ENCODE measurements around the gene SLC30A7.

SLC30A7 gene

DNA sequence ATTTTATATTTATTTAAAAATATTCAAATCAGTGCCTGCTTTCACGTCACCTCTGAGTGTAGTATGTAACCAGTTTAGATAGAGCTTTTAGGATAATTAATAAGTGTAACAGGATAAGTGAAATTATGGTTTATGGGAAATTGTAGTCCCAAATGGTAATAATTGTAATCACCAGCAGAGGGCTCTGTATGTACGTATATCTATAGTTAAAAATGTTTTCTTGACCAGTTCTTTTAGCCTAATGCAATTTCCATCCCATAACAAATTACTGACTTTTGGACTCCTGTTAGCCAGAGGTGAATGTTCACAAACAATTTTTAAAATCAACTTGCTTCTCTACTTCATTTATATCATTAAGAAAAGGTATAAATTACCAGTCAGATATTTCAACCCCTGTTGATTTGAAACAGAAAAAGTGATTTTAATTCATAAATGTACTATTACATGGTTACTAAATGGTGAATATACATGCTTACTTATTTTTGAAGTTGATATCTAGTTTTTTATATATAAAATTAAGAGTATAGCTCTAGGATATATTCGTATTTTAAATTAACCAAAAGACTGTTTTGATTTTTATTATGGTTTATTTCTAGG is 25.3 kb downstream of the SLC30A7 start:
- no peak overlapping the region for H3K4me2 ChIP-seq (ENCODE audit: low read length)
- H4K20me1 ChIP-seq (ENCODE audit: insufficient read depth, low read length), result no peaks in the 10 kb centered on the region
- H3K9me3 ChIP-seq (ENCODE audit: low read length), result no peaks in the 10 kb centered on the region
- H2AFZ ChIP-seq (ENCODE audit: low read length), result no peak overlapping the region
- peaks cover 44% of the 10 kb centered on the region for H3K36me3 ChIP-seq (ENCODE audit: insufficient read depth, low read length)
- H3K9ac ChIP-seq (ENCODE audit: low read length), result no peak overlapping the region
- no peak overlapping the region for H3K27ac ChIP-seq (ENCODE audit: low read depth, low read length, poor library complexity, severe bottlenecking)
- TF ChIP-seq, protein P1, sequence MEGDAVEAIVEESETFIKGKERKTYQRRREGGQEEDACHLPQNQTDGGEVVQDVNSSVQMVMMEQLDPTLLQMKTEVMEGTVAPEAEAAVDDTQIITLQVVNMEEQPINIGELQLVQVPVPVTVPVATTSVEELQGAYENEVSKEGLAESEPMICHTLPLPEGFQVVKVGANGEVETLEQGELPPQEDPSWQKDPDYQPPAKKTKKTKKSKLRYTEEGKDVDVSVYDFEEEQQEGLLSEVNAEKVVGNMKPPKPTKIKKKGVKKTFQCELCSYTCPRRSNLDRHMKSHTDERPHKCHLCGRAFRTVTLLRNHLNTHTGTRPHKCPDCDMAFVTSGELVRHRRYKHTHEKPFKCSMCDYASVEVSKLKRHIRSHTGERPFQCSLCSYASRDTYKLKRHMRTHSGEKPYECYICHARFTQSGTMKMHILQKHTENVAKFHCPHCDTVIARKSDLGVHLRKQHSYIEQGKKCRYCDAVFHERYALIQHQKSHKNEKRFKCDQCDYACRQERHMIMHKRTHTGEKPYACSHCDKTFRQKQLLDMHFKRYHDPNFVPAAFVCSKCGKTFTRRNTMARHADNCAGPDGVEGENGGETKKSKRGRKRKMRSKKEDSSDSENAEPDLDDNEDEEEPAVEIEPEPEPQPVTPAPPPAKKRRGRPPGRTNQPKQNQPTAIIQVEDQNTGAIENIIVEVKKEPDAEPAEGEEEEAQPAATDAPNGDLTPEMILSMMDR (IDR thresholded peaks at IDR 0.05; ENCODE audit: low read length), result peak; percentile 64
- no peak for TF ChIP-seq EZH2 (IDR thresholded peaks at IDR 0.05; ENCODE audit: borderline replicate concordance, low read length)
- no peaks in the 10 kb centered on the region for H3F3A ChIP-seq (ENCODE audit: insufficient read depth, low read length)
- H3K4me1 ChIP-seq (ENCODE audit: insufficient read depth, low read length, severe bottlenecking), result peaks cover 5% of the 10 kb centered on the region
- H3K4me3 ChIP-seq (ENCODE audit: low read depth, low read length, poor library complexity, severe bottlenecking), result no peak overlapping the region
- H3K9me2 ChIP-seq (ENCODE audit: low read depth, low read length), result no peaks in the 10 kb centered on the region
- H3K79me2 ChIP-seq (ENCODE audit: insufficient read depth, low read length), result no peaks in the 10 kb centered on the region; the same call in 1 of the 2 replicates
- no peaks in the 10 kb centered on the region for H3K27me3 ChIP-seq (ENCODE audit: insufficient read depth, low read length)

DNA sequence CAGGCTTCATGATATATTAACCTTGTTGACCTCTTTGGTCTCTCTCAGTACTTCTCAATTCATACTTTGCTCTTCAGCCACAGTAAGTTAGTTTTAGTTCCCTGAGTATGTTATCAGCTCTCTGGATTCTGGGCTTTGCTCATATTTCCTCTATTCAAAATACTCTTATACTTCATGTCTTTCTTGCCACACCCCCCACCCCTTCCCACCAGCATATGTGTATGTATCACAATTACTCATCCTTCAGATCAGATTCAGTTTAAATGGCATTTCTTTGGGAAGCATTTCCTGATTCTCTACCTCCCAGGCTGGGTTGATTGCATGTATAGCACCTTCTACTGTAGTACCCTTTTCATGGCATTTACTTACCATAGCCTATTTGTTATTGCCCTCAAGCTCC is 28.3 kb downstream of the SLC30A7 start:
- Histone ChIP-seq H4K20me1 (ENCODE audit: insufficient read depth, low read length) (no peaks in the 10 kb centered on the region), H3K79me2 (ENCODE audit: insufficient read depth, low read length) (no peaks in the 10 kb centered on the region), H2AFZ (ENCODE audit: low read length) (no peak overlapping the region), H3K36me3 (ENCODE audit: insufficient read depth, low read length) (peaks cover 31% of the 10 kb centered on the region), H3K4me3 (ENCODE audit: low read depth, low read length, poor library complexity, severe bottlenecking) (no peak overlapping the region), H3K4me1 (ENCODE audit: insufficient read depth, low read length, severe bottlenecking) (no peaks in the 10 kb centered on the region), H3F3A (ENCODE audit: insufficient read depth, low read length) (no peaks in the 10 kb centered on the region), H3K27me3 (ENCODE audit: insufficient read depth, low read length) (no peaks in the 10 kb centered on the region), H3K9ac (ENCODE audit: low read length) (no peak overlapping the region), H3K4me2 (ENCODE audit: low read length) (no peak overlapping the region), H3K9me2 (ENCODE audit: low read depth, low read length) (no peaks in the 10 kb centered on the region), H3K9me3 (ENCODE audit: low read length) (no peaks in the 10 kb centered on the region), H3K27ac (ENCODE audit: low read depth, low read length, poor library complexity, severe bottlenecking) (no peak overlapping the region)
- TF ChIP-seq, protein P1 (IDR thresholded peaks at IDR 0.05; ENCODE audit: low read length), result no peak
- TF ChIP-seq EZH2 (IDR thresholded peaks at IDR 0.05; ENCODE audit: borderline replicate concordance, low read length), result no peak

DNA sequence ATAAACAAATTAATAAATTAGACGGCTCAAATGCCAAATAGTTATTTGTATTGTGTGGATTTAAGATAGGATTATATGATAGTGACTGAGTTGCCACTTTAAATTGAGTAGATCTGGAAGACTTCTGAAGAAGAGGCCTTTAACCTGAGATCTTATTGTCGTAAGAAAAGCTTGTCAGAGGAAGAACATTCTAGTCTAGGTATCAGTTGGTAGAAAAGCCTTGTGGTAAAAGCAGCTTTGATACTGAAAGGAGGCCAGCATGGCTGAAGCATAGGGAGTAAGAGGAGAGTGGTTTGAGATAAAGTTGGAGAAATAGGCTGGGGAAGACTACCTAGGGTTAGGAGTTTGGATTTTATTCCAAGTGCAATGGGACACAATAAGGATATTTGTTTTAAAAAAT is 29.1 kb downstream of the SLC30A7 start:
- TF ChIP-seq EZH2 (IDR thresholded peaks at IDR 0.05; ENCODE audit: borderline replicate concordance, low read length), result no peak
- TF ChIP-seq, protein P1 (IDR thresholded peaks at IDR 0.05; ENCODE audit: low read length), result no peak
- no peaks in the 10 kb centered on the region for H3K9me3 ChIP-seq (ENCODE audit: low read length)
- H3K4me1 ChIP-seq (ENCODE audit: insufficient read depth, low read length, severe bottlenecking), result no peaks in the 10 kb centered on the region
- no peak overlapping the region for H2AFZ ChIP-seq (ENCODE audit: low read length)
- H3K27ac ChIP-seq (ENCODE audit: low read depth, low read length, poor library complexity, severe bottlenecking), result no peak overlapping the region
- H4K20me1 ChIP-seq (ENCODE audit: insufficient read depth, low read length), result no peaks in the 10 kb centered on the region
- H3K79me2 ChIP-seq (ENCODE audit: insufficient read depth, low read length), result no peaks in the 10 kb centered on the region
- peaks cover 29% of the 10 kb centered on the region for H3K36me3 ChIP-seq (ENCODE audit: insufficient read depth, low read length)
- no peaks in the 10 kb centered on the region for H3K9me2 ChIP-seq (ENCODE audit: low read depth, low read length)
- H3K4me2 ChIP-seq (ENCODE audit: low read length), result no peak overlapping the region
- no peaks in the 10 kb centered on the region for H3K27me3 ChIP-seq (ENCODE audit: insufficient read depth, low read length)
- no peaks in the 10 kb centered on the region for H3F3A ChIP-seq (ENCODE audit: insufficient read depth, low read length)
- H3K4me3 ChIP-seq (ENCODE audit: low read depth, low read length, poor library complexity, severe bottlenecking), result no peak overlapping the region
- H3K9ac ChIP-seq (ENCODE audit: low read length), result no peak overlapping the region

Measured in OCI-LY1 (cell line).